ENCODE data around the gene RGS3.
A peak's percentile ranks its signal among the peaks of the same experiment; 100 is the strongest.

The RGS3 gene

DNA sequence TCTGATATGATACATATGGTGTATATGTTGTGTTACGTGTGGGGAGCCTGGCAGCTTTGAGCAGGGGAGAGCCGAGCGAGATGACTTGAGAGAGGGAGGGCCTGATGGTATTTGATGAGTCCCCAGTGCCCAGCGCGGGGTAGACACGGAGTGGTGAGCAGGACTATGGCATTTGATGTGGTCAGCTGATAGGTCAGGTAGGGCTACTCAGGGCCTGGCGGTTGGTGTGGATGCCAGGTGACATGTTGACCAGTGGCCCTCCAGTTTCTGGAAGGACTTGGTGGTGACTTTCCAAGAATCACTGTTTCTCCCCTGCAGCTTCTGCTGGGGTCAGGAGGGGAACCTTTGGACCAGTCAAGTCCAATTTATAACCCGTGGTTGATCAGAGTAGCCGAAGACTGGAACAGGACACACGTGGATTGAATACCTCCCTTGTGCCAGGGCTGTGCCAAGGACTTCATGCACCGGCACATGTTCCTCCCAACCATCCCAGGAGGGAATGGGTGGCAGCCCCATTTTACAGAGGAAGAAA is 148.8 kb downstream of the RGS3 start:
- no peaks in the 10 kb centered on the region for H4K20me1 ChIP-seq (ENCODE audit: insufficient read depth, low read length)
- H2AFZ ChIP-seq (ENCODE audit: low read depth, low read length) = no peak overlapping the region
- peaks cover 40% of the 10 kb centered on the region for H3K4me1 ChIP-seq (ENCODE audit: low read length)
- no peaks in the 10 kb centered on the region for H3K9me3 ChIP-seq (ENCODE audit: insufficient read depth, low read length)
- H3K79me2 ChIP-seq (ENCODE audit: low read length) = no peaks in the 10 kb centered on the region
- TF ChIP-seq CTCF (IDR thresholded peaks at IDR 0.05; ENCODE audit: low read depth, low read length) (no peak), EZH2phosphoT487 (IDR thresholded peaks at IDR 0.05; ENCODE audit: low read depth) (no peak)
- no peaks in the 10 kb centered on the region for H3K27me3 ChIP-seq (ENCODE audit: low read depth, low read length)
- no peaks in the 10 kb centered on the region for H3K36me3 ChIP-seq (replicated peaks; ENCODE audit: low read depth, low read length)
- H3K4me2 ChIP-seq (ENCODE audit: low read length) = no peak overlapping the region
- H3K9ac ChIP-seq (ENCODE audit: low read length) = no peak overlapping the region
- no peak overlapping the region for H3K27ac ChIP-seq (ENCODE audit: low read length)
- H3K4me3 ChIP-seq (ENCODE audit: low read length) = no peak overlapping the region

- H3K4me1 ChIP-seq (ENCODE audit: low read length) = peaks cover 45% of the 10 kb centered on the region
- H3K27ac ChIP-seq (ENCODE audit: low read length) = no peak overlapping the region
- no peaks in the 10 kb centered on the region for H3K79me2 ChIP-seq (ENCODE audit: low read length)
- no peaks in the 10 kb centered on the region for H4K20me1 ChIP-seq (ENCODE audit: insufficient read depth, low read length)
- no peak overlapping the region for H2AFZ ChIP-seq (ENCODE audit: low read depth, low read length)
- no peak overlapping the region for H3K9ac ChIP-seq (ENCODE audit: low read length)
- no peak overlapping the region for H3K4me3 ChIP-seq (ENCODE audit: low read length)
- H3K4me2 ChIP-seq (ENCODE audit: low read length) = no peak overlapping the region
- no peaks in the 10 kb centered on the region for H3K27me3 ChIP-seq (ENCODE audit: low read depth, low read length)
- no peaks in the 10 kb centered on the region for H3K36me3 ChIP-seq (replicated peaks; ENCODE audit: low read depth, low read length)
- no peaks in the 10 kb centered on the region for H3K9me3 ChIP-seq (ENCODE audit: insufficient read depth, low read length)
- TF ChIP-seq CTCF (IDR thresholded peaks at IDR 0.05; ENCODE audit: low read depth, low read length) (no peak), EZH2phosphoT487 (IDR thresholded peaks at IDR 0.05; ENCODE audit: low read depth) (no peak)
Measured at GRCh38 chr9:113612828-113613227, 149.3 kb downstream of the RGS3 start.

- no peaks in the 10 kb centered on the region for H4K20me1 ChIP-seq (ENCODE audit: insufficient read depth, low read length)
- no peak for TF ChIP-seq CTCF (IDR thresholded peaks at IDR 0.05; ENCODE audit: low read depth, low read length)
- no peak for TF ChIP-seq EZH2phosphoT487 (IDR thresholded peaks at IDR 0.05; ENCODE audit: low read depth)
- no peaks in the 10 kb centered on the region for H3K27me3 ChIP-seq (ENCODE audit: low read depth, low read length)
- no peak overlapping the region for H3K9ac ChIP-seq (ENCODE audit: low read length)
- no peaks in the 10 kb centered on the region for H3K79me2 ChIP-seq (ENCODE audit: low read length)
- peaks cover 56% of the 10 kb centered on the region for H3K4me1 ChIP-seq (ENCODE audit: low read length)
- 0 out of 2 replicates have a peak overlapping the region, but pooled peaks have one; percentile 82 for H3K4me2 ChIP-seq (ENCODE audit: low read length)
- no peak overlapping the region for H3K4me3 ChIP-seq (ENCODE audit: low read length)
- H3K36me3 ChIP-seq (replicated peaks; ENCODE audit: low read depth, low read length) = no peaks in the 10 kb centered on the region
- no peak overlapping the region for H2AFZ ChIP-seq (ENCODE audit: low read depth, low read length)
- H3K9me3 ChIP-seq (ENCODE audit: insufficient read depth, low read length) = no peaks in the 10 kb centered on the region
- H3K27ac ChIP-seq (ENCODE audit: low read length) = no peak overlapping the region
Measured at GRCh38 chr9:113613815-113614413, 150.4 kb downstream of the RGS3 start.

DNA sequence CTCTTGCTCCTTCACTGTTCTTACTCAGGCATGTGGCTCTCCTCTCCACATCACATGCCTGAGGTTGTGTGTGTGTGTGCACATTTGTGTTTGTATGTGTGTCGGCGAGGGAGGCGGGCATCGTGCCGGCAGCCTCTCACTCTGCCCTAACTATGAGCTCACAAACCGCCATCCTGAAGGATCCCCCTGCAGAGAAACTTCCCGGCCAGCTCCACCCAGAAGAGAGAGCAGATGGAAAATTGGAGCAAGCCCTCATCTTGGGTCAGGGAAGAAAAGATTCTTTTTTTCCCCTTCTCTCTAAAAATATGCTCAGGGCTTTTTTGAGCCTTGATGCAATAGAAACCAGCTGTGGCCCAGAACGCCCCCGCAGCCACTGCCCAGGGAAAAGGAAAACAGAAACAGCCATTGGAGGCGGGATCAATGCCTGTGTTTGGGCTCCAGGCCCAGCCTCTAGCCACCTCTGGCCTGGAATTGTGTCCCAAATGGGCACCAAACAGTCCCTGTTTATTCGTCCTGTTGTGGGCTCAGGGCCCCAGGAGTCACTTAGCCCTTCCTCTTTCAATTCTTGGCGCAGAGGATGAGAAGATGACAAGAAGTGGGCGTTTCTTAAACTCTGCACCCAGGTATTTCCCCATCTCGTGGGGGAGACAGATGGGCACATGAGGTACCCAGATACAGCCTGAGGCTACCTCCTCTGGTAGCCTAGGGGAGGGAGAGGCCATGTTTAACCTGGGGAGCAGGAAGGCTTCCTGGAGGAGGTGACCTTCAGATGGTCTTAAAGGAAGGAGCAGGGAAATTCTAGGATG is 151.5 kb downstream of the RGS3 start:
- Histone ChIP-seq H2AFZ (ENCODE audit: low read depth, low read length) (peak overlapping the region; percentile 57; the same call in 1 of the 2 replicates), H3K4me3 (ENCODE audit: low read length) (peak overlapping the region; percentile 51), H3K4me1 (ENCODE audit: low read length) (peaks cover 67% of the 10 kb centered on the region), H3K27me3 (ENCODE audit: low read depth, low read length) (no peaks in the 10 kb centered on the region), H3K4me2 (ENCODE audit: low read length) (peak overlapping the region; percentile 82), H4K20me1 (ENCODE audit: insufficient read depth, low read length) (no peaks in the 10 kb centered on the region), H3K36me3 (replicated peaks; ENCODE audit: low read depth, low read length) (no peaks in the 10 kb centered on the region), H3K79me2 (ENCODE audit: low read length) (no peaks in the 10 kb centered on the region), H3K9me3 (ENCODE audit: insufficient read depth, low read length) (no peaks in the 10 kb centered on the region), H3K9ac (ENCODE audit: low read length) (peak overlapping the region; percentile 49), H3K27ac (ENCODE audit: low read length) (peak overlapping the region; percentile 68)
- TF ChIP-seq CTCF (IDR thresholded peaks at IDR 0.05; ENCODE audit: low read depth, low read length) (no peak; the same call in 1 of the 2 replicates), EZH2phosphoT487 (IDR thresholded peaks at IDR 0.05; ENCODE audit: low read depth) (no peak)

Data from OCI-LY3 (cell line).